NT2/D1 (cell line): ENCODE results near the gene TMEM259.

ENCODE experiments used
- SUZ12 ChIP-seq: IDR thresholded peaks from 2 replicates; pipeline ENCODE4 v1.6.1; 2011; ENCODE audit not compliant: insufficient read length, insufficient read depth; ENCODE audit errors: extremely low read depth
- YY1 ChIP-seq: IDR thresholded peaks from 2 replicates; pipeline ENCODE4 v1.6.1; 2011; ENCODE audit not compliant: insufficient read length, insufficient read depth
- ZNF274 ChIP-seq: IDR thresholded peaks from 2 replicates; pipeline ENCODE4 v1.6.1; 2011; ENCODE audit warnings: mild to moderate bottlenecking, low read depth, low read length

- no peak for TF ChIP-seq SUZ12
- no peak for TF ChIP-seq ZNF274
- TF ChIP-seq YY1: no peak
These were observed 41.6 kb downstream of the TMEM259 start for GRCh38 chr19:979318-979741.
